ENCODE measurements around the gene PKIG. TPM values are rescaled to one million over a fixed set of nuclear protein-coding genes. Genes with fewer than 3 reads are reported as not detected.
A peak's percentile ranks its signal among the peaks of the same experiment; 100 is the strongest.

Gene PKIG
- polyA plus RNA-seq, 1 of the 3 experiments (the other 2 are of a cell fraction): 92.9 TPM

DNA sequence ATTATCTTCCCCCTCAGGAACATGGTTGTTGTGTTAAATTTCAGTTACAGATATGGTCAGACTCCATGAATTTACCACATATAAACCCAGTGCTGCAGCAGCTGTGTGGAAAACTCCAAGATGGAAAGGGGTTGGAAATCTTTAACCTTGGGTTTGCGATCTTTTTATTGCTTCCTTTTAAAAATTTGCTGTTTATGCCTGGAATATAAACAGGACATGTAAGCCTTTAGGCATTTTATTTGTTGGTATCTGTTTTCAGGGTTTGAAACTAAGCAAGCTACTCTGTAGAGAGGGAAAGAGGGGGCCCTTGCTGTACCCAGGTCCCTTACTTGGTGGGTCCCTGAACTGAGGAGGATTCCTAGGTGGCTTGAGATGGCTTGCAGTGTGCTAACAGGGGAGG lies 778 bp downstream of the PKIG start:
- 100% methylated on average over 1 of the region's 1 CpG for WGBS (ENCODE audit: low lambda C conversion rate)
- Histone ChIP-seq H3K27me3 (ENCODE audit: insufficient read depth) (no peaks in the 10 kb centered on the region), H4K20me1 (ENCODE audit: insufficient read depth) (no peaks in the 10 kb centered on the region), H3K4me2 (peak overlapping the region; percentile 59), H2AFZ (ENCODE audit: low read depth) (no peak overlapping the region), H3K9ac (peak overlapping the region; percentile 47; the same call in 1 of the 2 replicates), H3K4me1 (ENCODE audit: control insufficient read depth in 1 of 2, insufficient read depth in 2 of 2, low read depth in 1 of 2, low read length in 1 of 2) (peaks cover 27 to 28% of the 10 kb centered on the region in 2 experiments; a peak in 3 of 4 replicates), H3K4me3 (ENCODE audit: low read depth in 2 of 2, low read length in 1 of 2) (peak overlapping the region in 1 of 2 experiments; percentile 7; a peak in 1 of 4 replicates), H3K9me3 (no peaks in the 10 kb centered on the region), H3K9me2 (no peaks in the 10 kb centered on the region), H3K36me3 (replicated peaks in 1 of 2; ENCODE audit: control insufficient read depth in 1 of 2, insufficient read depth in 2 of 2, low read length in 1 of 2) (no peaks in the 10 kb centered on the region), H3K27ac (ENCODE audit: low read depth in 2 of 2, low read length in 1 of 2) (peak overlapping the region; percentile 36 to 63; a peak in 3 of 4 replicates), H3F3A (replicated peaks; ENCODE audit: insufficient read depth) (peaks cover 6% of the 10 kb centered on the region), H3K79me2 (ENCODE audit: insufficient read depth) (peaks cover 31% of the 10 kb centered on the region; the same call in 1 of the 2 replicates)
- TF ChIP-seq FOXJ3 (CRISPR knock-in tag; IDR thresholded peaks at IDR 0.05): no peak
- TF ChIP-seq YY1 (IDR thresholded peaks at IDR 0.05; ENCODE audit: low read depth): no peak
- no peak for TF ChIP-seq SIN3A (IDR thresholded peaks at IDR 0.05; ENCODE audit: borderline replicate concordance, low read depth, low read length)
- no peak for TF ChIP-seq USF2 (IDR thresholded peaks at IDR 0.05; ENCODE audit: borderline replicate concordance, low read depth, low read length)
- no peak for TF ChIP-seq MAX (IDR thresholded peaks at IDR 0.05; ENCODE audit: low read depth)
- no peak for TF ChIP-seq EZH2phosphoT487 (IDR thresholded peaks at IDR 0.05; ENCODE audit: borderline replicate concordance, low read depth)
- TF ChIP-seq, protein P1, sequence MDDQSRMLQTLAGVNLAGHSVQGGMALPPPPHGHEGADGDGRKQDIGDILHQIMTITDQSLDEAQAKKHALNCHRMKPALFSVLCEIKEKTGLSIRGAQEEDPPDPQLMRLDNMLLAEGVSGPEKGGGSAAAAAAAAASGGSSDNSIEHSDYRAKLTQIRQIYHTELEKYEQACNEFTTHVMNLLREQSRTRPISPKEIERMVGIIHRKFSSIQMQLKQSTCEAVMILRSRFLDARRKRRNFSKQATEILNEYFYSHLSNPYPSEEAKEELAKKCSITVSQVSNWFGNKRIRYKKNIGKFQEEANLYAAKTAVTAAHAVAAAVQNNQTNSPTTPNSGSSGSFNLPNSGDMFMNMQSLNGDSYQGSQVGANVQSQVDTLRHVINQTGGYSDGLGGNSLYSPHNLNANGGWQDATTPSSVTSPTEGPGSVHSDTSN (IDR thresholded peaks at IDR 0.05): no peak
- no peak for TF ChIP-seq POLR2AphosphoS5 (IDR thresholded peaks at IDR 0.05; ENCODE audit: low read depth, low read length)
- TF ChIP-seq EP300 (IDR thresholded peaks at IDR 0.05; ENCODE audit: borderline replicate concordance in 1 of 2, low read depth in 1 of 2, low read length in 1 of 2): no peak
- no peak for TF ChIP-seq TAF1 (IDR thresholded peaks at IDR 0.05; ENCODE audit: borderline replicate concordance, low read depth, low read length)
- TF ChIP-seq GABPA (IDR thresholded peaks at IDR 0.05; ENCODE audit: low read depth): no peak
- no peak for TF ChIP-seq ELF1 (IDR thresholded peaks at IDR 0.05)
- no peak for TF ChIP-seq TEAD4 (IDR thresholded peaks at IDR 0.05; ENCODE audit: borderline replicate concordance, insufficient read depth)
- no peak for TF ChIP-seq IRF3 (IDR thresholded peaks at IDR 0.05; ENCODE audit: low read depth, low read length)
- no peak for TF ChIP-seq TCF12 (IDR thresholded peaks at IDR 0.05)
- TF ChIP-seq CTCF (IDR thresholded peaks at IDR 0.05): no peak
- TF ChIP-seq RCOR1 (IDR thresholded peaks at IDR 0.05; ENCODE audit: low read length): no peak
- TF ChIP-seq MEF2A (IDR thresholded peaks at IDR 0.05; ENCODE audit: borderline replicate concordance, low read depth): no peak
- CTCF ChIA-PET: interaction anchor here (1.0 kb wide), 1 partner anchor 27 kb away, joined by 4 read pairs; no protein-coding TSS in a partner anchor
- POLR2A ChIA-PET: no interaction called here
- no peak for DNase-seq
